GM18517 (cell line): ENCODE results near the gene TCHP.
A peak's percentile ranks its signal among the peaks of the same experiment; 100 is the strongest.
"Not testable (repeated sequence)": the region's sequence is repeated elsewhere in the genome, so short reads cannot be mapped to it uniquely, and the experiment has no call there.

Experiments
- ATAC-seq: cut with Tn5 transposase; IDR thresholded peaks from one replicate; pipeline ENCODE4 v1.9.1; 2021; ENCODE audit warnings: mild to moderate bottlenecking, moderate library complexity; ENCODE audit not compliant: unreplicated experiment

TCHP gene

DNA sequence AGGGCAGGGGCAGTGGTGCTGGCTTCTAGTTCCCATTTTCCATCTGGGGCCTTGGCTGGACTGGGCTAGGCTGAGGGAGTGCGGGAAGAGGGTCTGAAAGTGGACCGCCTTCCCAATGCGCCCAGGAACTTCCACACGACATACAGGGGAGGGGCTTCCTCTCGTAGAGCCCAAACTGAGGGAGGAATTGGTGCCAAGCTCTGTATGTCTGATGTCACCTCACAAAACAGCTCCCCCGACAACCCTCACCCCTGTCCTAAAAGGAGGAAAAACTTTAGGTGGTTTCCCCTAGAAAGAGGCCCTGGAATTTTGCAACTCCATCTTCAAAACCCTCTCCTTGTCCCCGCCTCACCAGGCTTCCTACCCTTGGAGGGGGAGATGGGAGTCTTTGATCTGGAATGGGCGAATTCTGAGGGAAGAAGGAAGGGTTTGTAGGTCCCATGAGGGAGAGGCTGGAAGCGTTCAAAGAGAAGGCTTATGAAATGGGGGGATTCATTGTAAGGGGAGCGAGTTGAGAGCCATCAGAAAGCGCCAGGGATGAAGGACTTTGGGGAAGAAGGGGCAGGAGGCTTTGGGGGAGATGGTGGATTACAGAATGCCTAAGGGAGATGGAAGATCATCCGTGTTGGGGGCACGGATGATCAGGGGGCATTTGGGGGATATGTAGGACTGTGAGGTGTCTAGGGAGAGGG lies 20.6 kb upstream of the TCHP start:
- ATAC-seq = no peak

DNA sequence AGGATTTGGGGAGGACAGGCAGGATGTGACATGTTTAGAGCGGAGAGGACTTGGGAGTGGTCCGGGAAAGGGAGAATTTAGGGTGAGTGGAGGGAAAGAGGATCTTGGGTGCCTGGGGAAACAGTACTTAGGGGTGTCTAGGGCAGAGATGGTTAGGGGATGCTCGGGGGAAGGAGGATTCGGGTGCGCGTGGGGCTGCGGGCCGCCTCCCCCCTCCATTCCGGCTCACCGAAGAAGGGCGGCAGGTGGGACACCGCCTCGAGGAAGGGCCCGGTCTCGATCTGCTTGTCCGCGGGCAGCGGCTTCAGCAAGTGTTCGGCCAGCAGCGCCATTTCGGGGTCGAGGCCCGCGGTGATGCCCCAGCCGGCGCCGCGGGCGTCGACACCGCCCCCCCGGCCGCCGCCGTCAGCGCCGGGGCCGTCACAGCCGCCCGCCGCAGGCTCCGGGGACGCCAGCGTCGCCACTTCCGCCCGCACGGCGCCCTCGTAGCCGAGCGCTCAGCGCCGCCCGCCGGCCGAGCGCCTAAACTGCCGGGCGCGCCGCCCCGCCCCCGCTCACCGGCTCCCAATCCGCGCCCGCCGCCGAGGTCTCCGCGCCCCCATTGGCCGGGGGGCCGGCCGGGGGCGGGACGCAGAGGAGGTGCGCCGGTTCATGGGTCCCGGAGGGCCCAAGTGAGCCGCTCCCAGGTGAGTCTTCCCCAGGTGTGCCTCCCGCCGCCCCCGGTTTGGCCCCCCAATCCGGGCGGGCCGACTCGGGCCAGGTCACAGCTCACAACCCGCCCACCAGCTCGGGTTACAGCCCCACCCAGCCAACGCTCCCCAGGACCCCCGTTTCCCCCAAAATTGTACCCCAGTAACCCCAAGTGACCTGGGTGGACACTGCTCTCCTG lies 19.8 kb upstream of the TCHP start, which contains the start of gene GLTP:
TSS of gene GLTP (minus strand) at position 499 of the 889 bp plus-strand sequence. CDS start at position 332, 167 bp downstream.
- ATAC-seq = peak; percentile 91

DNA sequence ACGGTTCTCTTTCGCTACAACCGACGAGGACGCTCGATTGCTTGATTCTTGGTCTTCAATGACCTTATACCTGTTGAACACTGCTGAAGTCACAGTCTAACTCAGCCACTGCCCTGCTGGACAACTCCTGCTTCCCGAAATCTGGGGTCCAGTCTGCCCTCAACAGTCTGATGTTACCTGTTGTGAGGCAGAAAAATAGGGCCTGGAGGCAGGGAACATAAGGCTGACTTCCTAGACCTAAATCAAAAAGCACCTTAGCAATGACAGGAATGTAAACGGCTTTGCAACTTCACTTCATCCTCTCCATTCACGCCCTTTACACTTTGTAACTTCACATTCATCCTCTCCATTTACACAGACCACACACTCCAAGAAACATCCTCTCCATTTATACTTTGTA lies 19.1 kb upstream of the TCHP start:
- no peak for ATAC-seq

- no peak for ATAC-seq
These were observed 18.3 kb upstream of the TCHP start for GRCh38 chr12:109881752-109882151.

DNA sequence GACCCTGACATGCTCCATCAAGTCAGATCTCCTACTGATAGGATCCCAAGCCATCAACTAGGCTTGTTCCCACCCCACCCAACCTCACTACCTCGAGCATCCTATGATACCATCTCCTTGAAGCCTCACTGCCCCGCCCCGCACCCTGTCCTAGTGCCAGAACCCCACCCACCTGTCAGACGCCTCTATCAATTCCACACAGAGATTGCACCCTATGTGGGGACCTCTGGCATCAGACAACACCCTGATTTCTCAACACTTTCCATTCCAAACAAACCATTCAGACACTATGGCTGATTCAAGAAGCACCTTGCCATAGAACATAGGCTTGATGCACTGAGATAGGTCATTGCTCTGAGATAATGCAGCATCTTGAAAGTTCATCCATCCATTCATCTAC lies 16.6 kb upstream of the TCHP start:
- ATAC-seq = no peak

GRCh38 chr12:109885616-109886015 lies 14.5 kb upstream of the TCHP start:
- no peak for ATAC-seq

DNA sequence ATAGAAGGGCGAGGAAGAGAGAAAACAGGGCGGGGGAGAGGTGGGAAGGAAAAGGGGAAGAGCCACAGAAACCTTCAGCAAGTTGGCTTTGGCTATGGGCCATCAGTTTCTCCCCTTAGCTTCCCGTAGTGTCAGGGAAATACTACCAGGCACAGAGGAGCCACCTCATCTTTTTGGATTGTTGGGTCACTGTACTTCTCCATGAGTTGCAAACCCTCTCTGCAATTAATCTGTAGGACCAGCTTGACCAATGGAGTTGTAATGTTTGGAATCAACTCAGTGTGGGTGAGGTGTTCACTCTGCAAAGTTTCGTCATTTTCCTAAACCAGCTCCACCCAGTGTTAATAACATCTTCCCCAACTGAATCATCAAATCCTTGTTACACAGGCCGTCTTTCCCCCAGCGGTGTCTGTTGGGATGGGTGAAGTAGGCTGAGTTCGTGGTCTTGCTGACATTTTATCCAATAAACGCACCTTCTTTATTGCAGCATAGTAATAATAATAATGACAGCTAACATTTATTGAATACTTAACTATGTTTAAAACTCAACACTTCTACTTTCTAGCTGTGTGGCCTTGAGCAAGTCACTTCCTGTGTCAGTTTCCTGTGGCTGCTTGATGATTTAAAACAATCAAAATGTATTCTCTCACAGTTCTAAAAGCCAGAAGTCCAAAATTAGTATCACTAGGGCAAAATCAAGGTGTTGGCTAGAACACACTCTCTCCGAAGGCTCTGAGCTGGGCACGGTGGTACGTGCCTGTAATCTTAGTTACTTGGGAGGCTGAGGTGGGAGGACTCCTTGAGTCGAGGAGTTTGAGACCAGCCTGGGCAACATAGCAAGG lies 11.7 kb upstream of the TCHP start:
- ATAC-seq = no peak

DNA sequence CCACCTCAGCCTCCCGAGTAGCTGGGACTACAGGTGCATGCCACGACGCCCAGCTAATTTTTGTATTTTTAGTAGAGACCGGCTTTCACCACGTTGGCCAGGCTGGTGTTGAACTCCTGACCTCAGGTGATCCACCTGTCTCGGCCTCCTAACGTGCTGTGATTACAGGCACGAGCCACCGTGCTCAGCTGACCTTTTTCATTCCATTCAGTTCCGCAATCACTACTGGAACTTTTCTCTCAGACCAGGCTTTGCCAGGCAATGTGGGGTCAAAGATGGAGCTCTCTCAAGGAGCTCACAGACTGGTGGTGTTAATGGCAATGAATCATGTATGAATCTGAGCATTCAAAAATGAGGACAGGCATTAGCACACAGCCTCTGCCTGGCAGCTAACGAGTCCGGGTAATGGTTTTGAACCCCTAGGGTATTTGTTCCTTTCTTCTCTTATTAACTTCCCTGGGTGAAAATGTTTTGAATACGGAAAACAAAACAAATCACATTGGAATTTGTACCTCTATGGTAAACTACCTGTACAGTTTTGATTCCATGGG lies 9.4 kb upstream of the TCHP start:
- no peak for ATAC-seq

DNA sequence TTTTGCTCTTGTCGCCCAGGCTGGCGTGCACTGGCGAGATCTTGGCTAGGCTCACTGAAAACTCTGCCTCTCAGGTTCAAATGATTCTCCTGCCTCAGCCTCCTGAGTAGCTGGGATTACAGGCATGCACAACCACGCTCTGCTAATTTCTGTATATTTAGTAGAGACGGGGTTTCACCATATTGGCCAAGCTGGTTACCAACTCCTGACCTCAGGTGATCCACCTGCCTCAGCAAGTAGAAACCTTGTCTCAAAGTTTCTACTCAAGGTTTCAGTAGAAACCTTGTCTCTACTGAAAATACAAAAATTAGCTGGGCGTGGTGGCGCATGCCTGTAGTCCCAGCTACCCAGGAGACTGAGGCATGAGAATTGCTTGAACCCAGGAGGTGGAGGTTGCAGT lies 8.3 kb upstream of the TCHP start:
- not testable (repeated sequence) for ATAC-seq

GRCh38 chr12:109892165-109892715 lies 7.8 kb upstream of the TCHP start:
- ATAC-seq = no peak

- peak; percentile 74 for ATAC-seq
These were observed 7.3 kb upstream of the TCHP start for GRCh38 chr12:109892748-109893147.

DNA sequence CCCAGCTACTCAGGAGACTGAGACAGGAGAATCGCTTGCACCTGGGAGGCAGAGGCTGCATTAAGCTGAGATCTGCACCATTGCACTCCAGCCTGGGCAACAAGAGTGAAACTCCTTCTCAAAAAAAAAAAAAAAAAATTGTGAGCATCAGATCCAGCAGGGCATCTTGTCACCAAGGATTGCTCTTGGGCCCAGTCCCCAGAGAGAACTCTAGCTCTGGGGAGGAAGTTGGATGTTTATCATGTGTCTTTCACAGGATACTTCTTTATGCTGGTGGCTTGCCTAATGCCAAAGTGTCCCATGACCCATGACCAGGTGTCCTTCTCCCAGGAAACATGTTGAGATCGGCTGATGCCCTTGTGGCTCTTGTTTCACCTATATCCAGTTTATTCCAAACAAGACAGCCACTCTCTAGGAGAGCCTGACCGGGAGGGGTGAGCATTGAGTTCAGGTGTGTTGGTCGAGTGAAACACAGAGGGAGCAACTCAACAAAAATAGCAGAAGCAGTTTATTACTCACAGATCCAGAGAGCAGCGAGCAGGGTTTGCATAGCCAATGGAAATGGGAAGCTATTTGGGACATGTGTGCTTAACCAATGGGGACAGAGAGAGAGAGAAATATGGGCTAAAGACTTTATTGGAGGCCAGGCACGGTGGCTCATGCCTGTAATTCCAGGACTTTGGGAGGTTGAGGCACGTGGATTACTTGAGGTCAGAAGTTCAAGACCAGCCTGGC lies 6.6 kb upstream of the TCHP start:
- ATAC-seq = no peak

DNA sequence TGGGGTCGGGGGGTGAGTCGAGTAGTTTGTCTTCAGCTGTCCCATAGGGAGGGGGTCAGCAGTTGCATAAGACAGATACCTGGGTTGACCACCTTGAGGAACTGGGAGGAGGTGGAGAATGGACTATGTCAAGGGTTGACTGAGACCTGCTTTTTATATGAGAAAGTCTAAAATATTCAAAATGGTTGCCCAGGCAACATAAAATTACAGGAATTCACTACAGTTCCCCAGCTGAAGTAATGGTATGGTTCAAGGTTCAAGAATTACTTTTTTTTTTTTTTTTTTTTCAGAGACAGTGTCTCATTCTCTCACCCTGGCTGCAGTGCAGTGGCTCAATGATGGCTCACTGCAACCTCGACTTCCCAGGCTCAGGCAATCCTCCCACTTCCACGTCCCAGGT lies 5.1 kb upstream of the TCHP start:
- no peak for ATAC-seq

- no peak for ATAC-seq
These were observed 3.9 kb upstream of the TCHP start for GRCh38 chr12:109896188-109896587.

GRCh38 chr12:109897029-109897428 lies 3.0 kb upstream of the TCHP start:
- no peak for ATAC-seq

DNA sequence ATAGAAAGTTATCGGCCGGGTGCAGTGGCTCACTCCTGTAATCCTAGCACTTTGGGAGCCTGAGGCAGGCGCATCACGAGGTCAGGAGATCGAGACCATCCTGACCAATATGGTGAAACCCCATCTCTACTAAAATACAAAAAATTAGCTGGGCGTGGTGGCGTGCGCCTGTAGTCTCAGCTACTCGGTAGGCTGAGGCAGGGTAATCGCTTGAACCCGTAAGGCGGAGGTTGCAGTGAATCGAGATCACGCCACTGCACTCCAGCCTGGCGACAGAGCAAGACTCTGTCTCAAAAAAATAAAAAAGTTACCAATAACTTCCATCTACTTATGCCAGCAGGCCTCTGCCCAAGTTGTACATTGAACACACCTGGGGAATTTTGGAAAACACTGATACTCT lies 729 bp upstream of the TCHP start:
- not testable (repeated sequence) for ATAC-seq

GRCh38 chr12:109900752-109901580 lies 892 bp downstream of the TCHP start:
- no peak for ATAC-seq

DNA sequence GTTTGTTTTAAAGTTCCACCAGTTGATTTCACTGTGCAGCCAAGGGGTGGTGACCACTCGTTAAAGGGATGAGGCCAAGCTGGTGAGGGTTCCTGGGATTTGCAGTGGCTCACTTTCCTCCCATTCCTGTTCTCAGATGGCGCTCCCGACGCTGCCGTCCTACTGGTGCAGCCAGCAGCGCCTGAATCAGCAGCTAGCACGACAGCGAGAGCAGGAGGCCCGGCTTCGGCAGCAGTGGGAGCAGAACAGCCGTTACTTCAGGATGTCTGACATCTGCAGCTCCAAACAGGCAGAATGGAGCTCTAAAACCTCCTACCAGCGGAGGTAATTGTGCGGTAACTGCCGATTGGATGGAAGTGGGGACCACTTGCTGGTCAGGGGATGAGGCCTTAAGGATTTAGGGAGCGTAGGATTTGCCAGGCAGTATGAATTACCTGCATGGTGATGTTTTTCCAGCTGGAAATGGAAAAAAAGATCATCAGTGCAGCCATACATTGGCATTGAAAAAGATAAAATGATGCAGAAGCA lies 2.9 kb downstream of the TCHP start:
- ATAC-seq = no peak

GRCh38 chr12:109905301-109905700 lies 5.2 kb downstream of the TCHP start:
- ATAC-seq = no peak
